ENCODE results near the gene OBP2B.
"Not testable (repeated sequence)": the region's sequence is repeated elsewhere in the genome, so short reads cannot be mapped to it uniquely, and the experiment has no call there.

DNA sequence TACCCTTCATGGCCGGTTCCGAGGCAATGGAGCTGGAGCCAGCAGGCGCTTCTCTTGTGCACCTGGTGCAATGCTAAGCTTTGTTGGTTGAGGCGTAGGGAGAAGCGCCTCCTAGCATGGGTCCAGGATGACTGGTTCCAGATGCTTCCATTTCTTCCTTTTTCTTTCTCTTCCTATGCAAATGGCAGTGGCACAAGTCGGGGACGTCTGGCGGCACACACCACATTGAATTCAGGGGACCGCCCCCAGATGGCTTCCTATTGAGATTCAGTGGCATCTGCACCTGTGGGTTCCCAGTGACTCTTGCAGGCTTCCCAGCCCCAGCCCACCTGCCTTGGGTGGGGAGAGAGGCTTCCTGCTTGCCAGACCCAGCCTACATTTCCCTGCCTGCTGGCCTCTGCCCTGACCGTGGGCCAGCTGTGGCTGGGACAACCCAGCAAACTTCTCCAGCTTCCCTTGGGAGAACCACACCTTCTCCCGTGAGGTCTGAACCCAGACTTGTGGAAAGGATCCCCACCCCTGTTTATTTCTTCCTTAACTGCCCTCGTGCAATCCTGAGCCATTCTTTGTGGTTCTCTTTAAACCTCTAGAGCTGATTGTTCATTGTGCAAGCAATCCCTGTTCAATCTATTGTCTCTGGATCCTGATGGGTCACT is 8.4 kb upstream of the OBP2B start:
- TF ChIP-seq, protein P1, sequence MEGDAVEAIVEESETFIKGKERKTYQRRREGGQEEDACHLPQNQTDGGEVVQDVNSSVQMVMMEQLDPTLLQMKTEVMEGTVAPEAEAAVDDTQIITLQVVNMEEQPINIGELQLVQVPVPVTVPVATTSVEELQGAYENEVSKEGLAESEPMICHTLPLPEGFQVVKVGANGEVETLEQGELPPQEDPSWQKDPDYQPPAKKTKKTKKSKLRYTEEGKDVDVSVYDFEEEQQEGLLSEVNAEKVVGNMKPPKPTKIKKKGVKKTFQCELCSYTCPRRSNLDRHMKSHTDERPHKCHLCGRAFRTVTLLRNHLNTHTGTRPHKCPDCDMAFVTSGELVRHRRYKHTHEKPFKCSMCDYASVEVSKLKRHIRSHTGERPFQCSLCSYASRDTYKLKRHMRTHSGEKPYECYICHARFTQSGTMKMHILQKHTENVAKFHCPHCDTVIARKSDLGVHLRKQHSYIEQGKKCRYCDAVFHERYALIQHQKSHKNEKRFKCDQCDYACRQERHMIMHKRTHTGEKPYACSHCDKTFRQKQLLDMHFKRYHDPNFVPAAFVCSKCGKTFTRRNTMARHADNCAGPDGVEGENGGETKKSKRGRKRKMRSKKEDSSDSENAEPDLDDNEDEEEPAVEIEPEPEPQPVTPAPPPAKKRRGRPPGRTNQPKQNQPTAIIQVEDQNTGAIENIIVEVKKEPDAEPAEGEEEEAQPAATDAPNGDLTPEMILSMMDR (IDR thresholded peaks at IDR 0.05): not testable (repeated sequence)
- not testable (repeated sequence) for TF ChIP-seq POLR2A (IDR thresholded peaks at IDR 0.05)

Data from testis (tissue), 2 donors.